Mammary epithelial cell (primary cell): Measurements from ENCODE around the gene SCLT1.

Source experiments
- EZH2 ChIP-seq: IDR thresholded peaks from 2 replicates; pipeline ENCODE4 v1.6.1; 2012; ENCODE audit warnings: low read length, inconsistent platforms, borderline replicate concordance
- TF ChIP-seq, protein P1 (sequence below), 2 donors: IDR thresholded peaks in 1 of 2; conservative IDR thresholded peaks in 1 of 2; 2 replicates each; pipeline ENCODE4 v1.5.1; 2011 to 2012; ENCODE audit warnings: inconsistent platforms in 2 of 2, low read length in 2 of 2, mild to moderate bottlenecking in 2 of 2, control low read depth in 1 of 2, low read depth in 1 of 2; ENCODE audit not compliant: insufficient read depth in 1 of 2; ENCODE audit errors: extremely low read depth in 1 of 2

DNA sequence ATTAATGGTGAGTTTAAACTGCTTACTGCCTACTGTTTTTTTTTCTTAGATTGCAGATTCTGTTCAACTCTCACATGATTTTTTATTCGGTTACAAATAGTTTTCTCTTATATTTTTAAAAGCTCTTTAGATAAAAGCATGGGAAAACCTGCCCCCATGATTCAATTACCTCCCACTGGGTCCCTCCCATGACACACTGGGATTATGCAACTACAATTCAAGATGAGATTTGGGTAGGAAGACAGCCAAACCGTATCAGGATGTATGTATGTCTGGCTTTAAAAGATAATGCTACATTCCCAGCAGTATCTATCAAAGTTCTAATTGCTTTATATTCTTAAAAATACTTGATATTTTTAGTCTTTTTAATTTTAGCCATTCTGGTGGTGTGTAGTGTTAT lies 152.4 kb downstream of the SCLT1 start:
- TF ChIP-seq, protein P1, sequence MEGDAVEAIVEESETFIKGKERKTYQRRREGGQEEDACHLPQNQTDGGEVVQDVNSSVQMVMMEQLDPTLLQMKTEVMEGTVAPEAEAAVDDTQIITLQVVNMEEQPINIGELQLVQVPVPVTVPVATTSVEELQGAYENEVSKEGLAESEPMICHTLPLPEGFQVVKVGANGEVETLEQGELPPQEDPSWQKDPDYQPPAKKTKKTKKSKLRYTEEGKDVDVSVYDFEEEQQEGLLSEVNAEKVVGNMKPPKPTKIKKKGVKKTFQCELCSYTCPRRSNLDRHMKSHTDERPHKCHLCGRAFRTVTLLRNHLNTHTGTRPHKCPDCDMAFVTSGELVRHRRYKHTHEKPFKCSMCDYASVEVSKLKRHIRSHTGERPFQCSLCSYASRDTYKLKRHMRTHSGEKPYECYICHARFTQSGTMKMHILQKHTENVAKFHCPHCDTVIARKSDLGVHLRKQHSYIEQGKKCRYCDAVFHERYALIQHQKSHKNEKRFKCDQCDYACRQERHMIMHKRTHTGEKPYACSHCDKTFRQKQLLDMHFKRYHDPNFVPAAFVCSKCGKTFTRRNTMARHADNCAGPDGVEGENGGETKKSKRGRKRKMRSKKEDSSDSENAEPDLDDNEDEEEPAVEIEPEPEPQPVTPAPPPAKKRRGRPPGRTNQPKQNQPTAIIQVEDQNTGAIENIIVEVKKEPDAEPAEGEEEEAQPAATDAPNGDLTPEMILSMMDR (conservative IDR thresholded peaks at IDR 0.05 in 1 of 2, IDR thresholded peaks at IDR 0.05 in 1 of 2; ENCODE audit: extremely low read depth in 1 of 2, insufficient read depth in 1 of 2, low read depth in 1 of 2, low read length in 2 of 2): no peak
- TF ChIP-seq EZH2: no peak
